Ovary (tissue), 3 donors: ENCODE results near the gene MCM8.

Experiments
- EP300 ChIP-seq: sonication (generic); formaldehyde crosslinking; IDR thresholded peaks from one replicate; pipeline ENCODE4 v1.6.1; 2017; ENCODE audit warnings: antibody characterized with exemption
- POLR2A ChIP-seq: fragments of 450-650 bp; IDR thresholded peaks from one replicate; pipeline ENCODE4 v1.6.1; 2017; ENCODE audit warnings: antibody characterized with exemption, mild to moderate bottlenecking, moderate library complexity
- TF ChIP-seq, protein P1 (sequence below), 3 donors: fragments of 450-650 bp in 2 of 3; fragments of 200-600 bp in 1 of 3; IDR thresholded peaks; one replicate each; pipeline versions ENCODE4 v1.5.1 to v1.8.0; 2016 to 2022; ENCODE audit warnings: antibody characterized with exemption in 3 of 3, mild to moderate bottlenecking in 1 of 3
- donor health status: DM: no; HTN: no; CAD: no.

DNA sequence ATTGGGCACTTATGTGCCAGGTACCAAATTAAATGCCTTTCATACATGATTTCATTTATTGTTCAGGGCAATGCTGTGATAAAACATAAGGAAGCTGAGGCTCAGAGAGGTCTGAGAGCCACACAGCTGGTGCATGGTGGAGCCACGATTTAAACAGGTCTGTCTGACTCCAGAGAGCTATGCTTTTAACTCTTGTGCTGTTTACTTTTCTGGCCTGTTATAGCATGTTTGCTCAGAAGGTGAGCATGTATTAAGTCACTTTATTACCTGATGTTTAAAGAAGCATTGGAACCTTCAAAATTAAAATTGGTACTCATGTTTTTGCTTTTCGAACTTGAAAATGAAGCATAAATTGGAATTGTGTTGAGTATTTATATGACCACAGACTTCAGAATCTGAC, 26.8 kb downstream of the MCM8 start:
- TF ChIP-seq, protein P1, sequence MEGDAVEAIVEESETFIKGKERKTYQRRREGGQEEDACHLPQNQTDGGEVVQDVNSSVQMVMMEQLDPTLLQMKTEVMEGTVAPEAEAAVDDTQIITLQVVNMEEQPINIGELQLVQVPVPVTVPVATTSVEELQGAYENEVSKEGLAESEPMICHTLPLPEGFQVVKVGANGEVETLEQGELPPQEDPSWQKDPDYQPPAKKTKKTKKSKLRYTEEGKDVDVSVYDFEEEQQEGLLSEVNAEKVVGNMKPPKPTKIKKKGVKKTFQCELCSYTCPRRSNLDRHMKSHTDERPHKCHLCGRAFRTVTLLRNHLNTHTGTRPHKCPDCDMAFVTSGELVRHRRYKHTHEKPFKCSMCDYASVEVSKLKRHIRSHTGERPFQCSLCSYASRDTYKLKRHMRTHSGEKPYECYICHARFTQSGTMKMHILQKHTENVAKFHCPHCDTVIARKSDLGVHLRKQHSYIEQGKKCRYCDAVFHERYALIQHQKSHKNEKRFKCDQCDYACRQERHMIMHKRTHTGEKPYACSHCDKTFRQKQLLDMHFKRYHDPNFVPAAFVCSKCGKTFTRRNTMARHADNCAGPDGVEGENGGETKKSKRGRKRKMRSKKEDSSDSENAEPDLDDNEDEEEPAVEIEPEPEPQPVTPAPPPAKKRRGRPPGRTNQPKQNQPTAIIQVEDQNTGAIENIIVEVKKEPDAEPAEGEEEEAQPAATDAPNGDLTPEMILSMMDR (IDR thresholded peaks at IDR 0.05): no peak
- TF ChIP-seq POLR2A (no peak), EP300 (no peak)
